PC-9 (cell line): ENCODE results near the gene TROAP. TPM values are rescaled to one million over a fixed set of nuclear protein-coding genes. Genes with fewer than 3 reads are reported as not detected.
A peak's percentile ranks its signal among the peaks of the same experiment; 100 is the strongest.

Experiments
- BruUV-seq: library from RNA; stranded (reverse); fragments of 400-500 nt; replicated peaks from 2 replicates; lab custom pipeline; 2021; lab: Mats Ljungman, UMichigan
- CTCF ChIA-PET: fragments of 300-600 bp; sonication (Branson Sonifier 250); formaldehyde crosslinking; loops from one replicate; lab custom pipeline; 2022; ENCODE audit warnings: antibody characterized with exemption; lab: Charles Lee
- POLR2A ChIA-PET: fragments of 300-600 bp; sonication (Branson Sonifier 250); formaldehyde crosslinking; loops from one replicate; lab custom pipeline; 2022; ENCODE audit warnings: antibody characterized with exemption; ENCODE audit not compliant: unreplicated experiment; lab: Charles Lee
- DNase-seq, 2 experiments: peaks; one replicate each; pipeline versions ENCODE4 v3.0.0 to v3.0.0-alpha.2; 2015 to 2022; ENCODE audit warnings: mixed read lengths in 1 of 2
- H2AFZ ChIP-seq: fragments of 200-600 bp; sonication (generic); 2 replicates; pipeline ENCODE4 v1.8.1; 2017; ENCODE audit warnings: antibody characterized with exemption
- H3F3A ChIP-seq: fragments of 200-600 bp; sonication (generic); 2 replicates; pipeline ENCODE4 v1.8.1; 2017; ENCODE audit warnings: antibody characterized with exemption, mild to moderate bottlenecking, low read depth; ENCODE audit not compliant: insufficient read depth
- H3K27ac ChIP-seq: fragments of 200-600 bp; sonication (generic); 2 replicates; pipeline ENCODE4 v1.6.1; 2016; ENCODE audit warnings: mixed run types
- H3K27me3 ChIP-seq: fragments of 200-600 bp; sonication (generic); 2 replicates; pipeline ENCODE4 v1.6.1; 2016; ENCODE audit warnings: low read depth, mixed run types; ENCODE audit not compliant: insufficient read depth
- H3K36me3 ChIP-seq: fragments of 200-600 bp; sonication (generic); 2 replicates; pipeline ENCODE4 v1.6.1; 2016; ENCODE audit warnings: low read depth, mixed run types
- H3K4me1 ChIP-seq: fragments of 200-600 bp; sonication (generic); replicated peaks from 2 replicates; pipeline ENCODE4 v1.6.1; 2016; ENCODE audit warnings: mixed run types; ENCODE audit not compliant: insufficient read depth
- H3K4me2 ChIP-seq: fragments of 200-600 bp; sonication (generic); 2 replicates; pipeline ENCODE4 v1.6.1; 2017; ENCODE audit warnings: mixed run types
- H3K4me3 ChIP-seq: fragments of 200-600 bp; sonication (generic); 2 replicates; pipeline ENCODE4 v1.6.1; 2016; ENCODE audit warnings: mixed run types
- H3K79me2 ChIP-seq: fragments of 200-600 bp; sonication (generic); 2 replicates; pipeline ENCODE4 v1.6.1; 2017; ENCODE audit warnings: low read depth, mixed run types
- H3K9me2 ChIP-seq: fragments of 200-600 bp; sonication (generic); 2 replicates; pipeline ENCODE4 v1.8.1; 2017; ENCODE audit warnings: mild to moderate bottlenecking; ENCODE audit not compliant: insufficient read depth
- H3K9me3 ChIP-seq: fragments of 200-600 bp; sonication (generic); 2 replicates; pipeline ENCODE4 v1.8.1; 2016; ENCODE audit warnings: low read depth; ENCODE audit not compliant: insufficient read depth
- H4K20me1 ChIP-seq: fragments of 200-600 bp; sonication (generic); 2 replicates; pipeline ENCODE4 v1.8.1; 2017; ENCODE audit not compliant: insufficient read depth
- CTCF ChIP-seq: fragments of 200-600 bp; sonication (generic); conservative IDR thresholded peaks from 2 replicates; pipeline ENCODE4 v1.6.1; 2017; ENCODE audit warnings: mixed run types, antibody characterized with exemption, mild to moderate bottlenecking, moderate library complexity
- EZH2 ChIP-seq: fragments of 200-600 bp; sonication (generic); IDR thresholded peaks from 2 replicates; pipeline ENCODE4 v1.8.0; 2017; ENCODE audit warnings: antibody characterized with exemption, low read depth
- intact Hi-C: fragments of 100-400 bp; cut with micrococcal nuclease; formaldehyde crosslinking; loops from one replicate; pipeline ENCODE4 v1.10.0; 2022; ENCODE audit not compliant: unreplicated experiment
- total RNA-seq: library from RNA; stranded (reverse); gene quantifications from 2 replicates; pipeline ENCODE4 v1.2.3, GENCODE V29; 2021

Gene TROAP
- total RNA-seq, 1 experiment from 2014 or later: 79.9 TPM

GRCh38 chr12:49295082-49295936 lies 27.7 kb upstream of the TROAP start, which contains the start of gene PRPH:
Gene PRPH, plus strand, starts transcription at chr12:49295147. Its CDS starts 54 bp downstream, at chr12:49295201.
- no peaks in the 10 kb centered on the region for H3K9me3 ChIP-seq
- H2AFZ ChIP-seq: no peak within 1 kb of the TSS
- H3K4me2 ChIP-seq: no peak within 1 kb of the TSS
- H3K9me2 ChIP-seq: no peaks in the 10 kb centered on the region
- H3K36me3 ChIP-seq: no peaks in the 10 kb centered on the region
- no peaks in the 10 kb centered on the region for H3K4me1 ChIP-seq
- no peak within 1 kb of the TSS for H3K27ac ChIP-seq
- ChIA-PET CTCF (interaction anchor here (0.5 to 0.6 kb wide), 2 partner anchors 33 to 317 kb away, joined by 3 to 14 read pairs; partner anchors contain the start of gene WNT1), POLR2A (no interaction called here)
- no peaks in the 10 kb centered on the region for H3F3A ChIP-seq
- H3K27me3 ChIP-seq: 0 out of 2 replicates have a peak, but pooled peaks cover 2% of the 10 kb centered on the region
- H3K79me2 ChIP-seq: no peaks in the 10 kb centered on the region
- no peak within 1 kb of the TSS for H3K4me3 ChIP-seq
- TF ChIP-seq EZH2 (no peak), CTCF (no peak)
- no peak for DNase-seq
- no peaks in the 10 kb centered on the region for H4K20me1 ChIP-seq
- BruUV-seq: no TSS peak
- intact Hi-C loops: no loop called here

- Histone ChIP-seq H3F3A (no peaks in the 10 kb centered on the region), H3K4me2 (no peak overlapping the region; the same call in 1 of the 2 replicates)
- POLR2A ChIA-PET: no interaction called here
Measured at GRCh38 chr12:49296034-49296835, 26.8 kb upstream of the TROAP start.

More at GRCh38 chr12:49296034-49296835, 26.8 kb upstream of the TROAP start:
- no peak overlapping the region for H2AFZ ChIP-seq
- H3K79me2 ChIP-seq: no peaks in the 10 kb centered on the region
- intact Hi-C loops: no loop called here
- CTCF ChIA-PET: interaction anchor here (0.6 to 1.5 kb wide), 7 partner anchors 27 to 1000 kb away, joined by 5 to 15 read pairs (median 10); partner anchors contain the start of gene TROAP
- 0 out of 2 replicates have a peak, but pooled peaks cover 2% of the 10 kb centered on the region for H3K27me3 ChIP-seq
- H3K27ac ChIP-seq: no peak overlapping the region
- no peaks in the 10 kb centered on the region for H4K20me1 ChIP-seq
- H3K9me2 ChIP-seq: no peaks in the 10 kb centered on the region
- no peaks in the 10 kb centered on the region for H3K9me3 ChIP-seq
- no peaks in the 10 kb centered on the region for H3K4me1 ChIP-seq
- BruUV-seq: no TSS peak
- no peaks in the 10 kb centered on the region for H3K36me3 ChIP-seq
- DNase-seq: peak in 1 of 2 experiments; percentile 54
- TF ChIP-seq CTCF (peak; percentile 78), EZH2 (no peak)
- no peak overlapping the region for H3K4me3 ChIP-seq
